Rectal smooth muscle tissue (tissue), 1 donor: Measurements from ENCODE around the gene FBXL17.

ENCODE experiments used
- H3K27ac ChIP-seq: one replicate; pipeline ENCODE4 v1.7.0; 2013; ENCODE audit warnings: low read depth, low read length, inconsistent platforms
- H3K27me3 ChIP-seq: one replicate; pipeline ENCODE4 v1.7.0; 2013; ENCODE audit warnings: low read length; ENCODE audit not compliant: control insufficient read depth, insufficient read depth
- H3K36me3 ChIP-seq: one replicate; pipeline ENCODE4 v1.7.0; 2013; ENCODE audit warnings: low read length; ENCODE audit not compliant: control insufficient read depth, insufficient read depth
- H3K4me1 ChIP-seq: one replicate; pipeline ENCODE4 v1.7.0; 2013; ENCODE audit warnings: low read length; ENCODE audit not compliant: control insufficient read depth, insufficient read depth
- H3K4me3 ChIP-seq: one replicate; pipeline ENCODE4 v1.7.0; 2013; ENCODE audit warnings: low read length
- H3K9ac ChIP-seq: one replicate; pipeline ENCODE4 v1.7.0; 2013; ENCODE audit warnings: low read length

FBXL17 gene

GRCh38 chr5:107820429-107820828, 561.5 kb downstream of the FBXL17 start:
- no peaks in the 10 kb centered on the region for H3K36me3 ChIP-seq
- H3K27ac ChIP-seq, result no peak overlapping the region
- H3K4me3 ChIP-seq, result no peak overlapping the region
- H3K27me3 ChIP-seq, result no peaks in the 10 kb centered on the region
- no peaks in the 10 kb centered on the region for H3K4me1 ChIP-seq
- no peak overlapping the region for H3K9ac ChIP-seq

GRCh38 chr5:107817951-107818350, 563.9 kb downstream of the FBXL17 start:
- H3K27me3 ChIP-seq, result no peaks in the 10 kb centered on the region
- no peaks in the 10 kb centered on the region for H3K36me3 ChIP-seq
- H3K4me1 ChIP-seq, result no peaks in the 10 kb centered on the region
- no peak overlapping the region for H3K4me3 ChIP-seq
- H3K27ac ChIP-seq, result no peak overlapping the region
- H3K9ac ChIP-seq, result no peak overlapping the region

- Histone ChIP-seq H3K27me3 (no peaks in the 10 kb centered on the region), H3K9ac (no peak overlapping the region), H3K27ac (no peak overlapping the region), H3K4me1 (no peaks in the 10 kb centered on the region), H3K4me3 (no peak overlapping the region), H3K36me3 (no peaks in the 10 kb centered on the region)
Measured at GRCh38 chr5:107817436-107817835, 564.5 kb downstream of the FBXL17 start.

- no peaks in the 10 kb centered on the region for H3K36me3 ChIP-seq
- H3K9ac ChIP-seq, result no peak overlapping the region
- no peaks in the 10 kb centered on the region for H3K4me1 ChIP-seq
- no peaks in the 10 kb centered on the region for H3K27me3 ChIP-seq
- H3K4me3 ChIP-seq, result no peak overlapping the region
- H3K27ac ChIP-seq, result no peak overlapping the region
Measured at GRCh38 chr5:107815109-107815508, 566.8 kb downstream of the FBXL17 start.

GRCh38 chr5:107814183-107814827, 567.6 kb downstream of the FBXL17 start:
- Histone ChIP-seq H3K4me3 (no peak overlapping the region), H3K27ac (no peak overlapping the region), H3K36me3 (no peaks in the 10 kb centered on the region), H3K27me3 (no peaks in the 10 kb centered on the region), H3K4me1 (no peaks in the 10 kb centered on the region), H3K9ac (no peak overlapping the region)

- no peaks in the 10 kb centered on the region for H3K4me1 ChIP-seq
- H3K4me3 ChIP-seq, result no peak overlapping the region
- no peak overlapping the region for H3K9ac ChIP-seq
- no peaks in the 10 kb centered on the region for H3K36me3 ChIP-seq
- no peak overlapping the region for H3K27ac ChIP-seq
- H3K27me3 ChIP-seq, result no peaks in the 10 kb centered on the region
Measured at GRCh38 chr5:107813559-107813958, 568.3 kb downstream of the FBXL17 start.

GRCh38 chr5:107812570-107813141, 569.2 kb downstream of the FBXL17 start:
- no peaks in the 10 kb centered on the region for H3K27me3 ChIP-seq
- H3K4me1 ChIP-seq, result no peaks in the 10 kb centered on the region
- no peaks in the 10 kb centered on the region for H3K36me3 ChIP-seq
- no peak overlapping the region for H3K4me3 ChIP-seq
- H3K27ac ChIP-seq, result no peak overlapping the region
- H3K9ac ChIP-seq, result no peak overlapping the region

GRCh38 chr5:107809201-107810034, 572.5 kb downstream of the FBXL17 start:
- no peak overlapping the region for H3K9ac ChIP-seq
- H3K4me1 ChIP-seq, result no peaks in the 10 kb centered on the region
- no peak overlapping the region for H3K27ac ChIP-seq
- no peak overlapping the region for H3K4me3 ChIP-seq
- no peaks in the 10 kb centered on the region for H3K36me3 ChIP-seq
- H3K27me3 ChIP-seq, result no peaks in the 10 kb centered on the region
